Peyer's patch (tissue), 4 donors: ENCODE measurements around the gene HSD3B2. TPM values are rescaled to one million over a fixed set of nuclear protein-coding genes. Genes with fewer than 3 reads are reported as not detected.

Experiments
- DNase-seq, 3 donors: peaks; one replicate each; pipeline ENCODE4 v3.0.0-alpha.2; 2017 to 2019
- H3K27ac ChIP-seq, 4 donors: fragments of 200-600 bp; sonication (generic); one replicate each; pipeline ENCODE4 v1.5.1; 2016 to 2019
- H3K27me3 ChIP-seq, 2 donors: fragments of 200-600 bp; sonication (generic); one replicate each; pipeline ENCODE4 v1.5.1; 2019
- H3K36me3 ChIP-seq, 3 donors: fragments of 200-600 bp; sonication (generic); one replicate each; pipeline ENCODE4 v1.5.1; 2016 to 2019
- H3K4me1 ChIP-seq, 4 donors: fragments of 200-600 bp; sonication (generic); one replicate each; pipeline ENCODE4 v1.5.1; 2016 to 2019
- H3K4me3 ChIP-seq, 4 donors: fragments of 200-600 bp; sonication (generic); 1 replicate in 3 of 4; 2 replicates in 1 of 4; pipeline ENCODE4 v1.5.1; 2016 to 2019; ENCODE audit warnings: mild to moderate bottlenecking in 1 of 4
- H3K9me3 ChIP-seq, 4 donors: fragments of 200-600 bp; sonication (generic); one replicate each; pipeline ENCODE4 v1.5.1; 2016 to 2019; ENCODE audit warnings: mild to moderate bottlenecking in 1 of 4
- CTCF ChIP-seq, 6 experiments: fragments of 450-650 bp in 4 of 6; fragments of 200-600 bp in 2 of 6; sonication (generic) in 1 of 6; IDR thresholded peaks; one replicate each; pipeline ENCODE4 v1.5.1; 2017 to 2019; ENCODE audit warnings: antibody characterized with exemption in 6 of 6, mild to moderate bottlenecking in 3 of 6, moderate library complexity in 1 of 6
- POLR2A ChIP-seq, 2 donors: fragments of 450-650 bp; IDR thresholded peaks; one replicate each; pipeline ENCODE4 v1.5.1; 2017; ENCODE audit warnings: antibody characterized with exemption in 2 of 2, mild to moderate bottlenecking in 2 of 2, moderate library complexity in 2 of 2
- total RNA-seq, 4 donors: library from RNA; depleted of rRNA; stranded (reverse); fragments of >200 nt; gene quantifications; one replicate each; pipeline ENCODE4 v1.1.0, GENCODE V29; 2016

HSD3B2 gene
- total RNA-seq, 4 donors from 2014 or later: 14.9 to 132 (median 126) TPM; not detected in 1

DNA sequence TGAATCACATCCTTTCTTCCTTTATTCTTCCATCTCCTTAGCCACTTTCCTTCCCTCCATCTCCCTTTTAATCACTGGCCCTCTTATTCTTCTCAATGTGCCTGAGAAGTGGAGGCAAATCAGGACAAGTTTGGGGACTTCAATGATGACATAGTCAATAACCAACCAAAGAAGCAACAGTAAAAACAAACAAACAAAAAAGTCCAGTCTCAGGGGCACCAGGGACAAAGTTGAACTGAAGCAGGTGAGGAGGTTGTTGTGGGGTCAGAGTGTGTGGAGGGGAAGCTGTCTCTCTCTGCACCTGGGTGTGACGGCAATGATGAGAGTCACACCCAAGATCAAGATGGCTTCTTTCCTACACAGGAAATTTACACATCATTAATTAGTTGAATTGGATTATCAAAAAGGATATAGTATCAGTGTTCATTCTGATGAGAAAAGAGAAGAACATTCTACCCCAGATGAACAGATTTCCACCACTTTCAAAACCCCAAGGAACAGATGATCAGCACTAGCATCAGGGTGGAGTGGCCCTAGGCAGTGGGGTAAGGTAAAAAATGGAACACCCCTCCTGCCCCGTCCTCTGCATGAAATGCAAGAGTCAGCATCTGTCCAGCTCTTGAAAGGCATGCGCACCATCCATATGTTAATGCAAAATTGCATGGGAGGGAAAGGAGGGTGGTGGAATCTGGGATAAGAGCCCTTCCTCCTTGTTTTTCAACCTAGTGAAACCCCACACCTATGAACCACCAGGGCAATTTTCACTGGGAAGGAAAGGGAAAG, 32.6 kb downstream of the HSD3B2 start:
- no peak overlapping the region for H3K27ac ChIP-seq
- DNase-seq: no peak
- no peak overlapping the region for H3K4me3 ChIP-seq
- H3K4me1 ChIP-seq: peaks cover 0 to 4% (median 0%) of the 10 kb centered on the region in 4 donors
- H3K9me3 ChIP-seq: no peaks in the 10 kb centered on the region
- H3K27me3 ChIP-seq: no peaks in the 10 kb centered on the region
- TF ChIP-seq POLR2A (IDR thresholded peaks at IDR 0.05) (no peak), CTCF (IDR thresholded peaks at IDR 0.05) (no peak)
- H3K36me3 ChIP-seq: no peaks in the 10 kb centered on the region

GRCh38 chr1:119448127-119448511, 33.2 kb downstream of the HSD3B2 start:
- H3K9me3 ChIP-seq: no peaks in the 10 kb centered on the region
- no peaks in the 10 kb centered on the region for H3K36me3 ChIP-seq
- H3K27me3 ChIP-seq: no peaks in the 10 kb centered on the region
- no peak overlapping the region for H3K27ac ChIP-seq
- no peak for DNase-seq
- no peak overlapping the region for H3K4me3 ChIP-seq
- TF ChIP-seq POLR2A (IDR thresholded peaks at IDR 0.05) (no peak), CTCF (IDR thresholded peaks at IDR 0.05) (no peak)
- H3K4me1 ChIP-seq: peaks cover 0 to 4% (median 0%) of the 10 kb centered on the region in 4 donors

DNA sequence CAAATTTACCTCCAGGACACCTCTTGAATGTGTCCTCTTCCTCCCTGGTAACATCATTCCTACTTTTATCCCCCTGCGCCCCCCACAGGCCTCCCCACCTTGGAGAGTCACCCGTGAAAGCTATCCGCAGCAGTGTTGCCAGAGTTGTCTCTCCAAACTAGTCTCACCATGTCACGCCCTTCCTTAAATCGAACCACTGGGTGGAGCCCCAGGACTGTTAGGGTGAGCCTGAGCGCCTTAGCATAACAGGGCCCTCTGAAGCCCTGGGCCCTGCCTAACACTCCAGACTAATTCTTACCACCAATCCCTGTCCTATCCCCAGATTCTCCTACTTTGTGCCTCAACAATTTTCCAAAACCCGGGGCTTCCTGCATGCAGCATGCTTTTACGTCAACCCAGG, 35.0 kb downstream of the HSD3B2 start:
- no peaks in the 10 kb centered on the region for H3K27me3 ChIP-seq
- H3K27ac ChIP-seq: no peak overlapping the region
- H3K4me1 ChIP-seq: peaks cover 0 to 4% (median 0%) of the 10 kb centered on the region in 4 donors
- no peak overlapping the region for H3K4me3 ChIP-seq
- H3K36me3 ChIP-seq: no peaks in the 10 kb centered on the region
- DNase-seq: no peak
- no peaks in the 10 kb centered on the region for H3K9me3 ChIP-seq
- no peak for TF ChIP-seq CTCF (IDR thresholded peaks at IDR 0.05)
- TF ChIP-seq POLR2A (IDR thresholded peaks at IDR 0.05): no peak

- H3K36me3 ChIP-seq: no peaks in the 10 kb centered on the region
These were observed 36.2 kb downstream of the HSD3B2 start for GRCh38 chr1:119451158-119451557.

DNA sequence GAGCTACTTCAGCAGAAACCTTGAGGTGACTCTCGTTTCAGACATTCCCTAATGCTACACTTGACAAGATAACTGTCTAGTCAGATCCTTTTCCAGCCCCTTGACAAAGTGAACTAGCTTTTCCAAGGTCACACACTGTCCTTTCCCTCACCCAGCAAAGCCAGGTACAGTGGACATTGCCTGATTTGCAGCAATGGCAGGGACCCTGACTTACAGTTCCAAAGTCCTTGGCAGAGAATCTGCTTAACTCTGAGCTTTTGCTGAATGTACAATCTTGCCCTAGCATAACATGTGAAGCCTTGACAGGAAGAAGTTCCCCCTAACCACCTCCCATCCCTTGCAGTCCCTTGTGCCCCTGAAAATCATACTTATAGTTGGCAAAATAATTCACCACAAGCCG, 37.1 kb downstream of the HSD3B2 start:
- Histone ChIP-seq H3K4me1 (peaks cover 0 to 4% (median 0%) of the 10 kb centered on the region in 4 donors), H3K4me3 (no peak overlapping the region), H3K27me3 (no peaks in the 10 kb centered on the region), H3K9me3 (no peaks in the 10 kb centered on the region), H3K27ac (no peak overlapping the region), H3K36me3 (no peaks in the 10 kb centered on the region)
- DNase-seq: no peak
- no peak for TF ChIP-seq CTCF (IDR thresholded peaks at IDR 0.05)
- no peak for TF ChIP-seq POLR2A (IDR thresholded peaks at IDR 0.05)

More at GRCh38 chr1:119451158-119451557, 36.2 kb downstream of the HSD3B2 start:
- Histone ChIP-seq H3K4me3 (no peak overlapping the region), H3K27me3 (no peaks in the 10 kb centered on the region), H3K27ac (no peak overlapping the region), H3K9me3 (no peaks in the 10 kb centered on the region), H3K4me1 (peaks cover 0 to 4% (median 0%) of the 10 kb centered on the region in 4 donors)
- no peak for DNase-seq
- no peak for TF ChIP-seq CTCF (IDR thresholded peaks at IDR 0.05)
- no peak for TF ChIP-seq POLR2A (IDR thresholded peaks at IDR 0.05)
